SHP77 (cell line): Measurements from ENCODE around the gene GABRD.

Source experiments
- DNase-seq, 2 experiments: peaks; one replicate each; lab custom pipeline; 2025; lab: John Stamatoyannopoulos, UW

Gene GABRD

GRCh38 chr1:2076826-2077225 is 57.7 kb downstream of the GABRD start:
- DNase-seq, result no peak

GRCh38 chr1:2078170-2078569 is 59.0 kb downstream of the GABRD start:
- no peak for DNase-seq

GRCh38 chr1:2079396-2080085 is 60.4 kb downstream of the GABRD start:
- no peak for DNase-seq

GRCh38 chr1:2080140-2080539 is 61.0 kb downstream of the GABRD start:
- no peak for DNase-seq
